Loucy (cell line): ENCODE data around the gene CPPED1.

Source experiments
- H2AFZ ChIP-seq: fragments of 200-600 bp; sonication (generic); 2 replicates; pipeline ENCODE4 v1.6.0; 2016; ENCODE audit warnings: antibody characterized with exemption, mild to moderate bottlenecking, low read length, moderate library complexity
- H3F3A ChIP-seq: fragments of 200-600 bp; 2 replicates; pipeline ENCODE4 v1.6.0; 2016; ENCODE audit warnings: antibody characterized with exemption, low read depth, mild to moderate bottlenecking
- H3K27me3 ChIP-seq: fragments of 200-600 bp; sonication (generic); 2 replicates; pipeline ENCODE4 v1.6.1; 2014; ENCODE audit warnings: low read length, mild to moderate bottlenecking; ENCODE audit not compliant: insufficient read depth, poor library complexity, severe bottlenecking
- H3K36me3 ChIP-seq: fragments of 200-600 bp; sonication (generic); 2 replicates; pipeline ENCODE4 v1.6.1; 2016; ENCODE audit warnings: low read length; ENCODE audit not compliant: insufficient read depth
- H3K4me1 ChIP-seq: fragments of 200-600 bp; sonication (generic); 2 replicates; pipeline ENCODE4 v1.5.1; 2014; ENCODE audit warnings: low read length, mild to moderate bottlenecking; ENCODE audit not compliant: insufficient read depth, poor library complexity, severe bottlenecking
- H3K4me2 ChIP-seq: fragments of 200-600 bp; sonication (generic); 2 replicates; pipeline ENCODE4 v1.6.0; 2014; ENCODE audit warnings: antibody characterized with exemption, low read length, low read depth, mild to moderate bottlenecking; ENCODE audit not compliant: poor library complexity, severe bottlenecking
- H3K4me3 ChIP-seq: fragments of 200-600 bp; sonication (generic); 2 replicates; pipeline ENCODE4 v1.5.1; 2014; ENCODE audit warnings: low read length, mild to moderate bottlenecking, mixed read lengths; ENCODE audit not compliant: poor library complexity, severe bottlenecking
- H3K79me2 ChIP-seq: fragments of 200-600 bp; sonication (generic); 2 replicates; pipeline ENCODE4 v1.6.1; 2014; ENCODE audit warnings: low read length; ENCODE audit not compliant: insufficient read depth
- H3K9ac ChIP-seq: fragments of 200-600 bp; sonication (generic); 2 replicates; pipeline ENCODE4 v1.6.0; 2014; ENCODE audit warnings: mild to moderate bottlenecking, low read depth, low read length, moderate library complexity; ENCODE audit not compliant: poor library complexity, severe bottlenecking
- H3K9me2 ChIP-seq: fragments of 200-600 bp; sonication (generic); replicated peaks from 2 replicates; pipeline ENCODE4 v1.6.1; 2016; ENCODE audit warnings: low read depth, low read length, mixed read lengths
- H3K9me3 ChIP-seq: fragments of 200-600 bp; sonication (generic); 2 replicates; pipeline ENCODE4 v1.6.1; 2014; ENCODE audit warnings: mild to moderate bottlenecking, antibody characterized with exemption, low read length, low read depth; ENCODE audit not compliant: insufficient read depth
- H4K20me1 ChIP-seq: fragments of 200-600 bp; sonication (generic); 2 replicates; pipeline ENCODE4 v1.6.0; 2014; ENCODE audit warnings: antibody characterized with exemption, low read length, mild to moderate bottlenecking; ENCODE audit not compliant: insufficient read depth, poor library complexity, severe bottlenecking
- EZH2phosphoT487 ChIP-seq: fragments of 200-600 bp; IDR thresholded peaks from 2 replicates; pipeline ENCODE4 v1.6.1; 2018; ENCODE audit warnings: antibody characterized with exemption, mild to moderate bottlenecking, moderate library complexity, borderline replicate concordance
- TF ChIP-seq, protein P1 (sequence below): fragments of 200-600 bp; sonication (generic); conservative IDR thresholded peaks from 2 replicates; pipeline ENCODE4 v1.5.1; 2014; ENCODE audit warnings: mild to moderate bottlenecking, antibody characterized with exemption, low read length

The CPPED1 gene

DNA sequence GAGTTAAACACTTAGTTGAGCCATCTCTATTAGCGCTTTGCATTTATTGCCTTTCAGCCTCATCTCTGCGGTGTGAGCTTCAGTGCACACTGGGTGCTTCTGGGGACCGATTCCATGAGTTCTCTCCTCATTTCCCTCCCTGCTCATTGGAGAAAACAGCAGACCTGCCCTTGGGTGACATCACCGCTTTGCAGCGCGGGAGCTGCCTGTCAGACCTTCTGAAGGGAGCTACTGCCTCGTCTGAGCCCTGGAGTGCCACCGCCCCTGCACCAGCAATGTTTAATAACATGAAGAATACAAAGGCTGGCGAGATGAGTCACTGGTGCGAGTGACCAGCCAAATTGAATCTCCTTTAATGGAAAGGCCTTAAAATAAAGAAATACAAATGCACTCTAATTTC is 30.2 kb upstream of the CPPED1 start:
- H3K9ac ChIP-seq, result no peak overlapping the region
- no peaks in the 10 kb centered on the region for H3K9me2 ChIP-seq
- H3K27me3 ChIP-seq, result no peaks in the 10 kb centered on the region
- no peak for TF ChIP-seq EZH2phosphoT487
- TF ChIP-seq, protein P1, sequence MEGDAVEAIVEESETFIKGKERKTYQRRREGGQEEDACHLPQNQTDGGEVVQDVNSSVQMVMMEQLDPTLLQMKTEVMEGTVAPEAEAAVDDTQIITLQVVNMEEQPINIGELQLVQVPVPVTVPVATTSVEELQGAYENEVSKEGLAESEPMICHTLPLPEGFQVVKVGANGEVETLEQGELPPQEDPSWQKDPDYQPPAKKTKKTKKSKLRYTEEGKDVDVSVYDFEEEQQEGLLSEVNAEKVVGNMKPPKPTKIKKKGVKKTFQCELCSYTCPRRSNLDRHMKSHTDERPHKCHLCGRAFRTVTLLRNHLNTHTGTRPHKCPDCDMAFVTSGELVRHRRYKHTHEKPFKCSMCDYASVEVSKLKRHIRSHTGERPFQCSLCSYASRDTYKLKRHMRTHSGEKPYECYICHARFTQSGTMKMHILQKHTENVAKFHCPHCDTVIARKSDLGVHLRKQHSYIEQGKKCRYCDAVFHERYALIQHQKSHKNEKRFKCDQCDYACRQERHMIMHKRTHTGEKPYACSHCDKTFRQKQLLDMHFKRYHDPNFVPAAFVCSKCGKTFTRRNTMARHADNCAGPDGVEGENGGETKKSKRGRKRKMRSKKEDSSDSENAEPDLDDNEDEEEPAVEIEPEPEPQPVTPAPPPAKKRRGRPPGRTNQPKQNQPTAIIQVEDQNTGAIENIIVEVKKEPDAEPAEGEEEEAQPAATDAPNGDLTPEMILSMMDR, result no peak
- no peak overlapping the region for H3K4me2 ChIP-seq
- H2AFZ ChIP-seq, result no peak overlapping the region
- no peaks in the 10 kb centered on the region for H3K79me2 ChIP-seq
- H3K36me3 ChIP-seq, result no peaks in the 10 kb centered on the region
- H3F3A ChIP-seq, result no peaks in the 10 kb centered on the region
- no peak overlapping the region for H3K4me3 ChIP-seq
- H3K9me3 ChIP-seq, result no peaks in the 10 kb centered on the region
- H4K20me1 ChIP-seq, result no peaks in the 10 kb centered on the region
- H3K4me1 ChIP-seq, result no peaks in the 10 kb centered on the region

DNA sequence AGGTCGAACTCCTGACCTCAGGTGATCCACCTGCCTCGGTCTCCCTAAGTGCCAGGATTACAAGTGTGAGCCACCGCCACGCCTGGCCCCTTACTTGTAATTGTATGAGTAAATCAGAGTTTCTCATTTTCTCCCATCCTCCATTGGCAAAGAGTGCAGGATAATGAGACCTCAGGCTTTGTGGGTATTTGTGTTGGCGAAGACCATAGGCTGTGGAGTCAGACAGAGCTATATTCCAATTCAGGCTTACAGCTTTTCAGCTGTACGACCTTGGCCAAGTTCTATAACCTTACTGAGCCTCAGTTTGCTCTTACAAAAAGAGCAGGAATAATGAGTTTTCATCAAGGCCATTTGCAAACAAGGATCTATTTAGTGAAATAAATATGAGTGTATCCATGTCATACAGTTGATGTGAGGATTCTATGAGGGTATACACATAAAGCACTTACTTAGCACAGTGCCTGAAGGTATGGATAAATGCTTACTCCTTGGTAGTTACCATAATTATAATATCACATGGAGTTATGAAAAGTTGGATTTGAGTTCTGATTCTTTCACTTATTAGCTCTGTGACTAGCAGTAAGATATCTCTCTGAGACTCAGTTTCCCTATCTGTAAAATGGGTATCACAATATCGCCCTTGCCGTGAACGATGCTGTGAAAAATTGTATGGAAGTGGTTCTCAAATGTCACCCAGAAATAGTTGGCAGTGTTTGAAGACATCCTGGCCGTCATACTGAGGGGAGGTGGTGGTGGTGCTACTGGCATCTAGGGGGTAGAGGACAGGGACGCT is 25.6 kb upstream of the CPPED1 start:
- Histone ChIP-seq H3K4me2 (no peak overlapping the region), H2AFZ (no peak overlapping the region), H3K9ac (no peak overlapping the region), H3K9me3 (no peaks in the 10 kb centered on the region), H3K36me3 (no peaks in the 10 kb centered on the region), H3K4me3 (no peak overlapping the region), H3K79me2 (no peaks in the 10 kb centered on the region), H3K4me1 (no peaks in the 10 kb centered on the region), H4K20me1 (no peaks in the 10 kb centered on the region), H3F3A (no peaks in the 10 kb centered on the region), H3K9me2 (no peaks in the 10 kb centered on the region), H3K27me3 (no peaks in the 10 kb centered on the region)
- TF ChIP-seq, protein P1, result no peak
- TF ChIP-seq EZH2phosphoT487, result no peak

DNA sequence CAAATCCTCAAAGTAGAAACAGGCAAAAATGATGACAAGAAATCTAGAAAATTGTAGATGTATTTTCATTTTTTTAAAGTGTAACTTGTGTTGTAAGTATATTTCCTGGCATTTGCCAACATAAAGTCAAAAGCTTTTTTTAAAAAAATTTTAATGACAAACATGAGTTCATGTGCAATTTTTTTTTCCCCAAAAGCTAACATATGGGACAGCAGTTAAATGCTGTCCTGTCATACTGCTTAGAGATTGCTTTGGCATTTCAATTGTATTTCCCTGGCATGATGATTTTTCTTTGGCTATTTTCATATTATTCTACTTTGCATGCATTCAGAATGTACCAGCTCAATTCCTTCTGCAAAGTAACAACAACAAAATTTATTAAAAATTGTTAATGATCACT is 24.5 kb upstream of the CPPED1 start:
- Histone ChIP-seq H3K9me3 (no peaks in the 10 kb centered on the region), H4K20me1 (no peaks in the 10 kb centered on the region), H2AFZ (no peak overlapping the region), H3K4me3 (no peak overlapping the region), H3K9ac (no peak overlapping the region), H3K36me3 (no peaks in the 10 kb centered on the region), H3K4me1 (no peaks in the 10 kb centered on the region), H3K4me2 (no peak overlapping the region), H3K9me2 (no peaks in the 10 kb centered on the region), H3K79me2 (no peaks in the 10 kb centered on the region), H3K27me3 (no peaks in the 10 kb centered on the region), H3F3A (no peaks in the 10 kb centered on the region)
- no peak for TF ChIP-seq EZH2phosphoT487
- TF ChIP-seq, protein P1, result no peak
